GM18867 (cell line): ENCODE data around the gene ARHGAP8.
"Not testable (repeated sequence)": the region's sequence is repeated elsewhere in the genome, so short reads cannot be mapped to it uniquely, and the experiment has no call there.

Experiments used
- ATAC-seq: cut with Tn5 transposase; IDR thresholded peaks from one replicate; pipeline ENCODE4 v1.9.1; 2021; ENCODE audit warnings: mild to moderate bottlenecking, moderate library complexity; ENCODE audit not compliant: unreplicated experiment

ARHGAP8 gene

GRCh38 chr22:44883011-44883421 is 130.6 kb downstream of the ARHGAP8 start:
- no peak for ATAC-seq

- no peak for ATAC-seq
Observed at GRCh38 chr22:44884562-44884961, 132.2 kb downstream of the ARHGAP8 start.

- no peak for ATAC-seq
Observed at GRCh38 chr22:44884968-44885805, 132.8 kb downstream of the ARHGAP8 start.

DNA sequence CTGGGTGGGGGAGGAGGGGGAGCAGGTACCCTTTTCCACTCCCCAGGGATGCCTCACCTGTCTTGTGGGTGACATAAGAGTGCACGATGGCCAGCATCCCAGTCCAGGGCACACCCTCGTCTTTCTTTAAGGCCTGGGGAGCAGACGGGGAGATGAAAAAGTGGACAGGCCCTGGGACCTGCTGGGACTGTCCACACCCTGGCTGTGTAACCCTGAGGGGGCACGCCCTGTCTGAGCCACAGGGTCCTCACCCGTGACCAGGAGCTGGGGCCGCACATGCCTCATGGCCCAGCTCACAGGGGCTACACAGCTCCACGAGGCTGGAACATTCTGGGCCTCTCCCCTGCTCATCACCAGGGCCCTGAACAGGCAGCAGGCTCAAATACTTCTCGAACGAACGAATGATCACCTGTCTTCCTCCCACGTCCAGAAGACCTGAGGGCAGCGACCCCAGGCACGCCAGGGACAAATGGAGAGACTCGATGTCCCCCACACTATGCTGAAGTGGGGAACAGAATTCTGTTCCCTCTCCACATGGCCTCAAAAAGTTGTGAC is 133.5 kb downstream of the ARHGAP8 start:
- no peak for ATAC-seq

- no peak for ATAC-seq
Observed at GRCh38 chr22:44887941-44888366, 135.6 kb downstream of the ARHGAP8 start.

DNA sequence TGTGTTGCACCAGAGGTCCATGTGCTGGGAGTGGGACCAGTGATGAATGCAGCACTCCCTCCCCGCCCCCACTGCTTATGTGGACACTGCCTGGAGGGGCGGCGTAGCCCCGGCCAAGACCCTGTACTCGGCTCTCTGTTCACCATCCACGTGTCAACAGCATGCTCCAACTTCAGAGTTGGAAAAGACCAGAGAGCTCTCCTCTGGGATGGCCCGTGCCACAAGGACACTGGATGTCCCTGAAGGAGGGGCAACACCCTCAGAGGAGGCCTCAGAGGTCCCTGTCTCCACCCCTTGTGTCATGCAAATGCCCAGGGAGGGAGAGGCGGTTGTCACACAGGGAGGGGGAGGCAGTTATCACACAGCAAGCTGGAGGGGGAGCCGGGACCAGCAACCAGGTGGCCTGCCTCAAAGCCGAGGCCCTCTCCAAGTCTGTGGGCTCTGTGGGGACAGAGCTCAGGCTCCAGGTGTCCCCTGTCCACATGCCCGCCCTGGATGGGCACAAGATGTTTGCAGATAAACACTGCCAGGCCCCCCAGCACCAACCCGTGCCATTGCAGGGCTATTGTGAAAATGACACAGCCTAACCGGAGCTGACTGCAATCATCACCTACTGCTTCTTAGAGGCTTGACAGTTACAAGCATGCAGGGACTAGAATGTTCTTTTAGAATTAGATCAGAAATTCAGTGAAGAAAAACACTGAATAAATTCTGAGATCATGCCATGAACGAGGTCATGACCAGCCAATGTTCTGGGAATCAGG is 136.3 kb downstream of the ARHGAP8 start:
- ATAC-seq: no peak

- ATAC-seq: no peak
Observed at GRCh38 chr22:44889255-44889878, 137.0 kb downstream of the ARHGAP8 start.

DNA sequence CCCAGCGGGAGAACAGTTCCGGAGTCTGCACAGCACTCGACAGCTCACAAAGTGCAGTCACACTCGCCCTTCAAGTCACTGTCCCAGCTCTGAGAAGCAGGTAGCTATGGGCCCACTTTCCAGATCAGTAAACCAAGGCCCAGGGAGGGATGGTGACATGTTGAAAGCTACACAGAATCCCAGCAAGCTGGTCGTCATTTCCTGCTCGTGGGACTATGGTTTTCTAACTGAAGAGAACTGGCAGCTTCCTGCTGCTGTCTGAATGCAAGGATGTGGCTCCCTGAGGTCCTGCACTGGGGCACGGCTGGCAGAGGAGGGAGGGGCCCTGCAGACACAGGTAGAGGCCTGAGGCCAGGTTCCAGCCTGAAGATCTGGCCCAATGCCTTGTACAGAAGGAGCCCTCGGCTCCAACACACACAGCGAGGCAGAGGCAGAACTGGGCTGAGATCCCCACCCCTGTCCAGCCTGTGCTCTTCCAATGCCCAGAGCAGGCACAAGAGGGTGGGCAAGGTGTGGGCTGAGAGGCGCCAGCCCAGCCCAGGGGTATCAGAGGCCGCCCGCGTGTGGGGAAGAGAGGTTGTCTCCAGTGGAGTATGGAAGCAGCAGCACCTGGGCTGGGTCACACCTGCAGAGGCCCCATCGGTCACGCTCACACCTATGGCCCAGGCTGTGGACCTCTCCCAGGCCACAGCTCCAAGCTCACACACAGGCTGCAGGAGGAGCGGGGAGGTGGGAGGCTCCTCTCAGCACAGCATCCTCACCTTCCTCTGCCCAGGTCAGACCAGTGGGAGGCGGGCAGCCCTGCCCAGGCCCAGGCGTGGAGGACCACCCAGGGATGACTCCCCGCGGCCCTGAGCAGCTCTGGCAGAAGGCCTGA is 138.3 kb downstream of the ARHGAP8 start:
- ATAC-seq: no peak

DNA sequence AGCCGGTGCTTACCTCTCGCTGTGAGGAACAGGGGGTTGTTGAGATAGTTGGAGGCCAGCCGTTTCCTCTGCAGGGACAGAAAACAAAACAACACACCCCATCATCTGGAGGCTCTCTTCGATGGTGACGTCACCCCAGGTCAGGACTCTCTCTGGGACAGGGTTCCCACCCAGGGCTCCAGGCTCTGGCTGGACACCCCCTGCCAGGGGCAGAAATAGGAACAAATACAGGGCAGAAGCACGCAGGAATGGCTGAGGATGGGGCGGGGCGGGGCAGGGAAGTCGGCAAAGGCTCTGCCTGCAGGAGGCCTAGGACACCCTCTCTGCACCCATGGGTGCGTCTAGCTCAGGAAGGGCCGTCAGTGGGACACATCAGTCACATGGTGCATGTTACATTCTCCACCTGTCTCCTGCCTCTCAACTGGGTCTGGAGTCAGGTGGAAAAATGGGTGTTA is 138.9 kb downstream of the ARHGAP8 start:
- ATAC-seq: no peak

DNA sequence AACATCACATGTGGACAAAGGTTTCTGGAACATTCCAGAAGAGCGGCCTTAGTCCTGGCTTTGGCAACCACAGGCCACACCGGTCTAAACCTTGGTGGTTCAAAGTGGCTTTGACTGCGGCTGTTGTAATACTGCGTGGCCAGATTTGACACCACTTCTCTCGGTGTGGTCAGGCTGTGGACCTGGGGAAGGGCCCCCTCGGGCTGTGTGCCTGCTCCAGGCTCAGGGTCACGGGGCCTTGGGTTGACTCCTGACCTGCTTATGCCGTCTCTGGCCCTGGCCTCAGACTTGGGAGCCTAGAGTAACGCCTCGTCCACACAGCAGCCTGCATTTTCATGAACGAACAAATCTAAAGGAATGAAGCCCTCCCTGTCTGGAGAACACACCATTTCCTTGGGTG is 139.4 kb downstream of the ARHGAP8 start:
- ATAC-seq: no peak

DNA sequence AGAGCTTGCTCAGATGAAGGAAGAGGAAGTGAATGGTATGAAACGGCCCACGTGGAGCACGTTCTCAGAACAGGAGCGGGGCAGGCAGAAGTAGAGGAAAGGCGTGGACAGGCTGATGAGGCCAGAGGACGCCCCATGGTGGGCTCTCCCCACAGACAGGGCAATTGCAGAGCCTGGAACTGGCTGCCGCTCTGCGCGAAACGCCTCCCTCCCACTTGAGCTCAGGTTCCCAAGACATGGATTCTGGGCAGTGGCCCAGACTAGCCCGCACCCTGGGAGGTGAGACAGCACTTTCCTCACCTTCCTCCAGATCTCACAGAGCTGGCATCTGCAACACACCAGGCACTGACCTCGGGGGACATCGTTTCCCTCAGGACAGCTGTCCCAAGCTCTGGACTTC is 139.9 kb downstream of the ARHGAP8 start:
- ATAC-seq: no peak

DNA sequence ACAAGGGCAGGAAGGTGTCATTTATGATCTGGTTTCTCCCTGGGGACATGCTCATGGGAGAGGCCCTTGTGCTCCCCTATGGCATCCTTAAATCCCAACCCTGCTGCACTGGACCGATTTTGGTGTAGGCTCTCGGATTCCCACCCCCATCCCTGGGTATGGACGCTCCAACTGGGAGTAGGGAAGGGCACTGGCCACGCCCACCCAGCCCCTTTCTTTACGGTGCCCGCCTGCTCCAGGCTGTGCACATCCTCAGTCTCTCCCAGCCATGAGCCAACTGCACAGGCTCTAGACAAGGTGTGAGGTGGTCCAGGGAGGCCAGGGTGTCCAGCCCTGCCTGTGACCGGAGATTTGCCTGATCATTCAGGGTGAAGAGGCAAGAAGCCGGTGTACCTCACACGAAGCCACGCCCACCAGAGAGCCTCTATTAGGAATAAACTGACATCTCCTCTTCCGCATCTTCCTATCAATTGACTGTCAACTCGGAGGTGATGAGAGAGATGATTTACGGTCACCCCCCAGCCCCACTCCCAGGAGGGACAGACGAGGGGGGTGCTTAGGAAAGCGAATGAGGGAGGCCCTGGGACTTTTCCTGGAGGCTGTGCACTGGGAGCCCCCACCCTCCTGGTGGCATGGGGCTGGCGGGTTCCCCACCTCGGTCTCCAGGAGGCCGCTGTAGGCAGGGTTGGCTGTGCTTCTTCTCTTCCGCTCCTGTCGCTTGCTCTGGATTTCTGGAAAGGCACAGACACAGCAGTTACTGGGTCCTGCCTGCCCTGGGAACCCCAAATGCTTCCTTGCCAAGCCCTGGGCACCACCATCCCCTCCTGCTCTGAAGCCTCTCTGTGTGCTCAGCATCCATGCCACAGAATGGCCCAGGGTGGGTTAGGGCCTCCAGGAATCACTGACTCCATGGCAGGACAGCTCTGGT is 140.7 kb downstream of the ARHGAP8 start:
- no peak for ATAC-seq

DNA sequence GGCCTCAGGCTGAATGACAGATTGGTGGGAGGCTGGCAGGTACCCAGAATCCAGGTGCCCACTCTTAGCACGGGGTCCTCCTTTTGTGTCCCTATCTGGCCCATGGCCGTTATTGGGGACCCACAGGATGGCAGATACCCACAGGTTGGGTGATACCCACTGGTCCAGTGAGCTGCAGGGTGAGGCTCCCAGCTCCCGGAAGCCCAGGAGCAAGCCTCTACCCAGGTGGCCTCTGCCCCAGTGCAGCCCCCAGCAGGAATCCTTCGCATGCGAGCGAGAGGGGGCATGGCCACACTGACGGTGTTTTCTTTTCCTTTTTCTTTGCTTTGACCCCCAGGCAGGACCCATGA is 141.3 kb downstream of the ARHGAP8 start:
- no peak for ATAC-seq

GRCh38 chr22:44894321-44894720 is 141.9 kb downstream of the ARHGAP8 start:
- no peak for ATAC-seq

GRCh38 chr22:44894782-44895181 is 142.4 kb downstream of the ARHGAP8 start:
- no peak for ATAC-seq

DNA sequence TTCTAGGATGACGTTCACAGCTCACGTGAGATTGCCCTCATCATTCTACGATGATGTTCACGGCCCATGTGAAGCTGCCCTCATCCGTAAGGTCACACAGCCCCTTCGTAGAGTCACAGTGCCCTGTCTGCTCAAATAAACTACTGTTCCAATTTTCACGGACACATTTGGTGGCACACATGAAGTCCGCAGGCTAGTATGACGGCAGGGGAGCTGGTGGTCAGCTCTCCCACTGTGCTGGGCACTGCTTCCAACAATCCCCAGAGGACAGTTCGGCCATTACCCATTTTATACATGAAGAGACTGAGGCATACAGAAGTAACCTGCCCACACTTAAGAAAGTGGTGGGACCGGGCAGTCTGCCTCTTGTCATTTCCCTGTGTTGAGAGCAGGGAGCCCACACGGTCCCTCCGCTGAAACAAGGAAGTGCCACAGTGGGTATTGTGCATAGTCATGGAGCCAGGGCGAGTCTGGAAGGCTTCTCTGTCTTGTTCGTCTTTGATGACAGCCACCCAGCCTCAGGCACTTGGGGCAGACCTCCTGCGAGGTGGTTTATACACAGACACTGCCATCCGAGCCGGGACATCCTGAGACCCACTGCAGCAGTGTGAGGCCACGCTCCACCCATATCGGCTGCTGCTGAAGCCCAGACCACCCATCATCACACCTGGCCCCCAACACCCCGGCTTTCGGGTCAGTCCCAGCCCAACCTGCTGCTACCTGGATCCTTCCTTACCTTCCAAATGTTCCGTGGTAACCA is 143.1 kb downstream of the ARHGAP8 start:
- no peak for ATAC-seq

DNA sequence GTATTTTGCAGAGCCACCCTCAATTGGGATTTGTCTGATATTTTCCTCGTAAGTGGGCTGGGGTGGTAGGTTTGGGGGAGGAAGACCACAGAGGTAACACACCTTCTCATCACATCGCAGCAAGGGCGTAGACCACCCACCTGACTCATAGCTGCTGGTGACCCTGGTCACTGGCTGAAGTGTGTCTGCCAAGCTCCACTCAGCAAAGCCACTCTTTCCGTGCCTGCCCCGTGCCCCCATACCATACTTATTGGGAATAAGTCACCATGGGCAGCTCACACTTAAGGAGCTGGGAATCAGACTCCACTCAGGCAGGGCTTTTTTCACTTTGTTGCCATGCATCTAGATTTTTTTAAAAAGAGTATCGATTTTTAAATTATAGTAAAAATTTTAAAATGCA is 145.9 kb downstream of the ARHGAP8 start:
- ATAC-seq: no peak

DNA sequence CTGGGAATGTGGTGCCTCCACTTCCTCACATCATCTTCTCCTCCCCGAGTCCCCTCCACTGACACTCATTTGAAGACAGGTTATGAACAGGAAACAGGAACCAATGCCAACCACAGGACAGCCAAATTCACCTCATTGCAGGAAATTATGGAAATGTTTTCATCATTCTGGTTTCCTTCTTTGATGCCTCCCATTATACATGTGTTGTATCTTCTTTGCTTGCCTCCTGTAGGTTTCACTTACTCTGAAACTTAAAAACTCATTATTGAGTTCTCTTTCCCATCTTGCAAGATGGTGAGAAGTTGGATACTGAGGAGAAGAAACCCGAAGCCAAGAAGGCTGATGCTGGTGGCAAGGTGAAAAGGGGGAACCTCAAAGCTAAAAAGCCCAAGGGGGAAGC is 148.9 kb downstream of the ARHGAP8 start:
- ATAC-seq: no peak

DNA sequence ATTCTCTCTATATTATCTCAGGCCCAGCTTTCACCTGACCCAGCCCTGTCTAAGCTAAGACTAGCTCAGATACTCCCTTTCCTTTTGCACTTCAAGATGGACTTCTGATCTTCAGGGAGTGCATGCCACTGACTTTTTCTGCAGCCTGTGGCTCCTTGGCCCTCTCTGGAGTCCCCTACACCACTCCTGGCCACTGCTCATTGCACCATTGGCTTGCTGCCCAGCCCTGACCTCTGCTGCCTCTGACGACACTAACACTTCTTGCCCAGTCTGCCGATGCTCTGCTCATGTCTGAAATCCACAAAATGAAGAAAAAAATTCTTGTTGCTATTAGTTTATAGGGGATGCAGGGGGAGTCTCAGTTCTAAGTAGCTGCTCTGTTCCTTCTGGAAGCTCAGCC is 150.8 kb downstream of the ARHGAP8 start:
- not testable (repeated sequence) for ATAC-seq
